Hepatocyte (in vitro differentiated cells): ENCODE results near the gene LRIG3.

Experiments used
- EZH2 ChIP-seq: fragments of 200-600 bp; sonication (generic); IDR thresholded peaks from 2 replicates; pipeline ENCODE4 v1.6.1; 2016; ENCODE audit warnings: antibody characterized with exemption, mild to moderate bottlenecking, borderline replicate concordance
- EZH2phosphoT487 ChIP-seq: fragments of 200-600 bp; sonication (generic); IDR thresholded peaks from one replicate; pipeline ENCODE4 v1.6.1; 2018; ENCODE audit warnings: antibody characterized with exemption, mild to moderate bottlenecking, low read depth, moderate library complexity; ENCODE audit not compliant: unreplicated experiment, severe bottlenecking
- TF ChIP-seq, protein P1 (sequence below): fragments of 200-600 bp; sonication (generic); IDR thresholded peaks from 2 replicates; pipeline ENCODE4 v1.5.1; 2016; ENCODE audit warnings: antibody characterized with exemption, mild to moderate bottlenecking; ENCODE audit not compliant: poor library complexity

GRCh38 chr12:58906917-58907316 lies 13.4 kb downstream of the LRIG3 start:
- TF ChIP-seq EZH2phosphoT487, result no peak
- TF ChIP-seq, protein P1, sequence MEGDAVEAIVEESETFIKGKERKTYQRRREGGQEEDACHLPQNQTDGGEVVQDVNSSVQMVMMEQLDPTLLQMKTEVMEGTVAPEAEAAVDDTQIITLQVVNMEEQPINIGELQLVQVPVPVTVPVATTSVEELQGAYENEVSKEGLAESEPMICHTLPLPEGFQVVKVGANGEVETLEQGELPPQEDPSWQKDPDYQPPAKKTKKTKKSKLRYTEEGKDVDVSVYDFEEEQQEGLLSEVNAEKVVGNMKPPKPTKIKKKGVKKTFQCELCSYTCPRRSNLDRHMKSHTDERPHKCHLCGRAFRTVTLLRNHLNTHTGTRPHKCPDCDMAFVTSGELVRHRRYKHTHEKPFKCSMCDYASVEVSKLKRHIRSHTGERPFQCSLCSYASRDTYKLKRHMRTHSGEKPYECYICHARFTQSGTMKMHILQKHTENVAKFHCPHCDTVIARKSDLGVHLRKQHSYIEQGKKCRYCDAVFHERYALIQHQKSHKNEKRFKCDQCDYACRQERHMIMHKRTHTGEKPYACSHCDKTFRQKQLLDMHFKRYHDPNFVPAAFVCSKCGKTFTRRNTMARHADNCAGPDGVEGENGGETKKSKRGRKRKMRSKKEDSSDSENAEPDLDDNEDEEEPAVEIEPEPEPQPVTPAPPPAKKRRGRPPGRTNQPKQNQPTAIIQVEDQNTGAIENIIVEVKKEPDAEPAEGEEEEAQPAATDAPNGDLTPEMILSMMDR, result no peak
- TF ChIP-seq EZH2, result no peak
